NCI-H460 (cell line): ENCODE results near the gene EVPL. TPM values are rescaled to one million over a fixed set of nuclear protein-coding genes. Genes with fewer than 3 reads are reported as not detected.
"Not testable (repeated sequence)": the region's sequence is repeated elsewhere in the genome, so short reads cannot be mapped to it uniquely, and the experiment has no call there.

Experiments used
- DNase-seq: peaks from one replicate; pipeline ENCODE4 v3.0.0-alpha.2; 2016; ENCODE audit warnings: low read depth; ENCODE audit errors: extremely low read depth
- total RNA-seq: library from RNA; depleted of rRNA; stranded (reverse); fragments of >200 nt; shearing (Covaris generic); gene quantifications from 2 replicates; pipeline ENCODE4 v1.2.3, GENCODE V29; 2014

EVPL gene
- total RNA-seq, 1 experiment from 2014 or later: 8.0 TPM

DNA sequence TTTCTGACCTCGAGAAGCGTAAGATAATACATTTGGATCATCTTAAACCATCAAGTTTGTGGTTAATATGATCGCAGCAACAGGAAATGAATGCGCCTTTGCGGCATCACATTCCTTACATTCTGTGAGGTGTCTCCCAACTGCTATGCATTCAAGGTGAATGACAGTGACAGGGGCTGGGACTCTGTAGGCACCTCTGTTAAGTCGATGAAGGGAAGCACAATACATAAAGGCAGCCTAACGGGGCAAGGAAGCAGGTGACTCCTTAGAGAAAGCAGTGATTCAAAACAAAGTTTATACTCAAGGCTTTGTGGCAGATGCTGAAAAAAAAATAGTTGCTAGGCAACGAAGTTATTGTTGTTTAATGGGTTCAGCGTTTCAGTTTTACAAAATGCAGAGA, 21.6 kb upstream of the EVPL start:
- no peak for DNase-seq

DNA sequence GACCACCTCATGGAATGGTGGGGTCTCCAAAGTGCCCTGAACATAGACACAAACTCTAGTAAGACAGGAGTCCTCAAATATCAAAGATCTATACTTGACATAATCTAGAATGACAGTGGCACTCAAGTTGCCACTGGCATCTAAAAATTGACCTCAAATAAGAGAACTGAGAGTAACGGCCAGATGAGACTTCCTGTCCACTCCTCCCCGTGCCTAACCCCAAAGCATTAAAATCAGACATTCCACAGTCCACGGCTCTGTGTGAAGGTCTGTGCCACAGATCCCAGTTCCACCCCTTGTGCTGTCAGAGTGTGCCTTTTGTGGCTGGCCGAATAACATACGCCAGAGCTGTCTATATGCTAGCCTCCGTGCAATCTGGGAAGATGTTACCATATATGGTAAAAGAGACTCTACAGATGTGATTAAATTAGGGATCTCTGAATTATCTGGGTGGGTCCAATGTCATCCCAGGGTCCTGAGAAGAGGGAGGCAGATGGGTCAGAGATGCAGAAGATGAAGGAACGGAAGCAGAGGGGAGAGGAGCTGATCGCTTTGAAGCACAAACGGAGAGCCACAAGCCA, 21.0 kb upstream of the EVPL start:
- DNase-seq: no peak

DNA sequence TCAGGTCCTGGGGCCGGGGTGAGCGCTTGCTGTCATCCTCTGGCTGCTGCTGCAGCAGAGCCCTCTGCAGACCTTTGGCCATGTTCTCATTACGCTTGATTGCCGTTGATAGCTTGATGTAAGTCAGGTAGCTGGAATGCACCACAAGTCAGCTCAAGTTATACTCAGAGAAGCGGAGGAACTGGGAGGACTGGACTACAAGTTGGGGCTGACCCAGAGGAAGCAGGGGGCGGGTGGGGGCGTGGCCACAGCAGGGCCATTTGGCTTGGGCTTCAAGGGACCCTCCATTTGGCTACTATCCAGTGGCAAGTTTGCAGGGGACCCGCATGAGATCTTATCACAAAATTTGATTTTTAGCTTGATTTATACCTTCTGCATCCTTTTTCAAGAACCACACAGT, 19.0 kb upstream of the EVPL start:
- DNase-seq: no peak

DNA sequence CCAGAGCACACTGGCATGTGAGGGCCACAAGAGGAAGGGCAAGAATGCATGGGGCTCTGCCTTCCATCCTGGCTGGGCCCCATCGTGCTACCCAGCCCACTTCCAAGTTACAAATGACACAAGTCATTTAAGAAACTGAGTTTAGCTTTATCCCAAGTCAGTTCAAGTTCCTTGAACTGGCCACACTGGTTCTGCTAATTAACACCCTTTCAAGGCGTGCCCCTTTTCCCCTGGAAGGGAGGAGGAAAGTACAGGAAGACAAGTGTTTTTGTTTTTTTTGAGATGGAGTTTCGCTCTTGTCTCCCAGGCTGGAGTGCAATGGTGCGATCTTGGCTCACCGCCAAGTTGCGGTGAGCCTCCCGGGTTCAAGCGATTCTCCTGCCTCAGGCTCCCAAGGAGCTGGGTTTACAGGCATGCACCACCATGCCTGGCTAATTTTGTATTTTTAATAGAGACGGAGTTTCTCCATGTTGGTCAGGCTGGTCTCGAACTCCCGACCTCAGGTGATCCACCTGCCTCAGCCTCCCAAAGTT, 17.4 kb upstream of the EVPL start:
- not testable (repeated sequence) for DNase-seq

DNA sequence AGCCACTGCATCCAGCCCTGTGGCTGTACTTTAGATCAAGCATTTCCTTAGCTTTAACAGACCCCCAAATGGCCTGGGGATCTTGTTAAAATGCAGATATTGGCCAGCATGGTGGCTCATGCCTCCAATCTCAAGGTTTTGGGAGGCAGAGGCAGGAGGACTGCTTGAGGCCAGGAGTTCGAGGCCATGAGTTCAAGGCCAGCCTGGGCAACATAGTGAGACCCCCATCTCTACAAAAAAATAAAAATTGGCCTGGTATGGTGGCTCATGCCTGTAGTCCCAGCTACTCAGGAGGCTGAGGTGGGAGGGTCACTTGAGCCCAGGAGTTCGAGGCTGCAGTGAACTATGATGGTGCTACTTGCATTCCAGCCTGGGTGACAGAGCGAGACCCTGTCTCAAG, 15.8 kb upstream of the EVPL start:
- not testable (repeated sequence) for DNase-seq

DNA sequence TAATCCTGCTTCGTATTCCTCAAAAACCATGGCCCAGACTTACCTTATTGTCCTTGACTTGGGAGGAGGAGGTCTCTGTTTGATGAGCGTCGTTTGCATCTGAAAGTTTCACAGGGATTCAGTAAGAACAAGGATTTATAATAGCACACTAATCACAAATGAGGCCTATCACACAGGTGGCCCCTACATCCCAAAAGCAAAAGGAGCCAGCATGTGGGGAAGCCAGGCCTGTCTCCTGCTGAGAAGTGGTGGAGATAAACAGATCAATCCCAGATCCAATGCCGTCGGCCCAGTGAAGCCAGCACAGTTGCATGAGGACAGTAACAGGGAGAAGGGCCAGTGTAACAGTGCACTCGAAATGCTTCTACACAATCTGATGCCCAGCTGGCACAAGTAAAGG, 13.3 kb upstream of the EVPL start:
- no peak for DNase-seq

DNA sequence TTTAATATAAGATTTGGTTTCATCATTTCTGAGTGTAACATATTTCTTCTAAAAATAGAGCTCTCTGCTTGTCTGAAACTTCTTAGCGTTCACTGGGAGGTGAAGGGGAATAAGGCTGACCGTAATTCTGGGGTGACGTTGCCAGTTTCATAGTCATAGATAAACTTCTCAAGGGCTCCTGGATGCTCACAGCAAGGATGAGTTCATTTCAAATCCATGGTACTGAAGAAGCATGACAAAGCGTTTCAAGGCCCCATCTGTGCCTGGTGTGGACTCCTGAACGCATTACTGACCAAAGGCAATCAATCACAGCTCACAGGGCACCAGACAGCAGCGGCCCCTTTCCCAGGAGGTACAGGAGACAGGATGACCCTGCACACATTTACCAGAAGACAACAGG, 12.0 kb upstream of the EVPL start:
- DNase-seq: no peak

DNA sequence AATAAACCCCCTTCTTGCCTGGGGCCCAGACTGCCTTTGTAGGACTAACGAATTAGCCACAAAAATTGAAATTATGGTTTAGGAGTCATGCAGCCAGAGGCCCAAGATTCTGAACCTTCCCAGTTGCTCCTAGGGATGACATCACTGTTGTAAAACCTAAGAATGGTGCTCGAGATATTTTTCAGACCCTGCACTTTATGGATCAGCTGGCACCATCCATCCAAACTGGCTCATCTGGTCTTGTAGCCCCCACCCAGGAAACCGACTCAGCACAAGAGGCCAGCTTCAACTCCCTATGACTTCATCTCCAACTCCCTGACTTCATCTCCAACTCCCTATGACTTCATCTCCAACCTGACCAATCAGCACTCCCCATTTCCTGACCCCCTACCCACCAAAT, 10.9 kb upstream of the EVPL start:
- DNase-seq: no peak

DNA sequence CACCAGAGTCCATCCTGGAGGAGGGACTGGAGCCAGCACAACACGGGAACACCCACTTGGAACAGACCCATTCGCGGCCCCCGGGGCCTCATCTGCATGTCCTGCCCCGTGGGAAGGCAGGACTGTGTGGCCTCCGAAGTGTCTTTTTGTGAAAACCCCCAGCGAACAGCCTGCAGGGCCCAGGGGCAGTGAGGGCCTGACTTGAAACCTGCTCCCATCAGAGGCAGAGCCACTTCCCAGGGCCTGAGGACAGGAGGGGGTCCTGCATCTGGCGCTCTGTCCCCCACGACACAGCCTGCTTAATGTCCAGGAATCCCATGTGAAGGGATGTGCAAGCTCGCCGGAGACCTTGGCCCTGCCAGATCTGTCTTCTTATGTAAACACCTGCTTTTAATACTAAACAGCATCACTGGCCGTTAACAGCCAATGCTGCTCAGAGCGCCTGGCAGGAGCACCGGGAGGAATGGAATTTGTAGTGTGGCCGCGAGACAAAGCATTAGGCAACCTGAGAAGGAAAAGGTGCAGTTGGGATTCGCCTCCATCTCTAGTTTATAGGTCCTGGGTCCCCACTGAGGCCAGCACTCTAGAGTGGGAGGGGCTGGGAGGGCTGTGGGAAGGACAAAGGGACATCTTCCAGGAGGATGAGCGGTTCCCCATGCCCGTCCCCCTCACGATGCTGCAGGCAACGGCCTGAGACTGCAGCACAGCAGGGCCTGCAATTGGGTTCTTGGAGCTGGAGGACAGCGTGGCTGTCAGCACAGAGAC, 9.6 kb upstream of the EVPL start:
- no peak for DNase-seq

DNA sequence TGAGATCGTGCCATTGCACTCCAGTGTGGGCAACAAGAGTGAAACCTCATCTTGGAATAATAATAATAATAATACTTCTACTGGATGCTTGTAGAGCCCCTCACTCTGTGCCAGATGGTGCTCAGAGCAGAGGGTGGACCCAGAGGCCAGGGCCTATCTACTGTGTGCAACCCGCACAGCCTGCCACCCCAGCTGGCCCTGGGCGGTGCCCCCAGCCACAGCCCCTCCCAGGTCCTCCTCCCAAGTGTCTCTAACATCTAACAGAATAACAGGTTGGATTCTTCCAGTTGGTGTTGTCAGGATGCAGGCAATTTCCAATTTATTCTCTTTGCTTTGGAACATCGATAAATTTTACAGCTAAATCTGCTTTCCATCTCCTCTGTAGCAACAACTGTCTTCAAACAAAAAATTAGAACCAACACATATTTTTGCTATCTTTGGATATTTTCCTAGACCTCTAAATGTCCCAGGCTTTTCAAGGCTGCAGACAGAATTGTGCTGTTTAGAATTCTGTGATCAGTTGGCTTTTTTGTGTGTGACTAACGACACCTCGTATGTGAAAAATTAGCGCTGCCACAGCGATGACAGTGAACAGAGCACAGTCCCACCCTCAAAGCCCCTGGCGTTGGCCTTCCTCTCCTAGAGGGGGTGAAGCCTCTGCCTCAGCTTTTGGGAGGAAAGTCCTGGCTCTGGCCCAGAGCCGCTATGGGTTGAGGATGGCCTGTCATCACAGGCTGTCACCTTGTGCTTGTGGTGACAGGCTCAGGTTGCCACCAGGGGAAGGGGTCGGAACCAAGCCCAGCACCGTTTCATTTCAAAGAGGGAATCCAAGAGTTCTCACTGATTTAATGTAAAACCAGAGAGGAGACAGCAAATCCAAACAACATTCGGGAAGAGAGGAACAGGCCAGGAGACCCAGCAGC, 7.6 kb upstream of the EVPL start:
- DNase-seq: no peak

DNA sequence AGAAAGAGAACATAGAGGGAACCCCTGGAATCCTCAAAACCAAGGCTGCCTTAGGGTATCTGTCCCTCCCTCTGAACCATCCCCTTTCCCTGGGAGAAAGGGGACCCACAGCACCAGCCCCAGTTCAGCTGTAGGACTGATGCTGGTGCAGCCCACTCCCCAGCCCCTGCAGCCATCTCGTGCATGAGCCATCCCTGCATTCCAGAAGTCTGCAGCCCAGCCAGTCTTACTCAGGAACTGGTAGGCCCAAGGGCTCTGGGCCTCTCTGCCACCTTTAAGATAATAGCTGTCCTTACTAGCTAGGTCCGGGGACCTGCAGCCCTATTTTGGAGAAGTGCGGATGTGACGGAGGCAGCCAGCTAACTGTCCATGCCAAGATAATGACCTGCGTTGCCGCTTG, 6.0 kb upstream of the EVPL start:
- DNase-seq: no peak

DNA sequence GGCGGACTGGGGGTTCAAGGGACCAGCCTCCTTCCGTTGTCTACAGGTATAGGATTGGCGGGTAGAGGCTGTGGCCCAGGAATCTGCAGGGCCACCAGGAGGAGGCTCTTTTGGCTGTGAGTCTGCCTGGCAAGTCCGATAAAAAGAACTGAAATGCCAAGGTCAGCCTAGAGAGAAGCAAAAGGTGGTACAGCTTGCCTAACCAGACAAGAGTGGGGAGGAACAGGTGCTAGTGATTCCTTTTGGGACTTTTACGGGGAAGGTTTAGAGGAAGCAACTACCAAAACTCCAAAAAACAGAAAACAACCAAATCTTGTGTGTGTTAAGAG, 5.6 kb upstream of the EVPL start:
- no peak for DNase-seq

DNA sequence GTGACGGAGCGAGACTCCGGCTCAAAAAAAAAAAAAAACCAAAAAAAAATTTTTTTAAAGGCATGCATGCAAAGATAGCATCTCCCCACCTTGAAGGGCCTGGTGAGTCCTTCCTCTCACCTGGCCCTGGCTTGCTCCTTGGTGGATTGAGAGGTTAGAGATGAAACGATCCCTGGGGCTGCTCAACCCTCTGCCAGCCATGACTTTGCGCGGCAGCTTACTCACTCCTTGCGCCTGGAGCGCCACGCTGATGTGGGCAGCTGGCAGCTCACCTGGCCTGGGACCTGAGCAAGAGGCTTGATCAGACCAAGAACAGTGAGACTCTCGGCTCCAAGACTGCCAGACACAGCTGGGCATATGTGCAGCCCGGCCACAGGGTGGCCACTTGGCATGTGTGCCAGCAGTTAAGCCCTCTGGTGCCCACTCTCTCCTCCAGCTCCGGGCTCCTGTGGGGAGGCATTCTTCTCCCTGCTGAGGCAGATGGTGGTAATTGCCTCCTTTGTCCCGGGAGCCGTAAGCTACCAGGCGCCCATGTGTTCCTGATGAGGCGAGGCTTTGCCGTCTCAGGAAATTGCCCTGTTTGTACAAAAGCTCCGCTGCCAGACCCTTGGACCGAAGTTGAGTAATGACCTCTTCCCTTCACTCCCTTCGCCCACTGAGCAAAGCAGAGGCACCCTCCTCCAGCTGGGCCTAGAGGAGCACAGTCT, 5.1 kb upstream of the EVPL start:
- no peak for DNase-seq

DNA sequence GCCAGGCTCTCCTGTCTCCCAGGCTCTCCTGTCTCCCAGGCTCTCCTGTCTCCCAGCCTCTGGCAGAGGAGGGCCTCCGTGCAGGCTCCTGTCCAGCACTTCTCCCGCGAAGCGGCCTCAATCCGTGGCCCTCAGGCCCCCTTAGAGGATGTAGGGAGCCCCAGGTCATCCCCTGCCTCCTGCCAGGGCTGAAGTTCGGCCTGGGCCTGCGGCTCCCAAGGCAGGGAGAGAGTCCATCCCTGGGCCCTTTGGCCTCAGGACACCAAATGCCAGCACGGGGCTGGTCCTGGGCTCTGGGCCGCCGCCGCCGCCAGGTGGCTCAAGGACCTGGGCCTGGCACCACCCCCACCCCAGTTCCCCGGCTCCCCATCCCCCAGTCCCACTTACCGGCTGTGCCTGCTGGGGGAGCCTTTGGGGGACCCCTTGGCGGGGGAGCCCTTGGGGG, 370 bp downstream of the EVPL start:
- no peak for DNase-seq

DNA sequence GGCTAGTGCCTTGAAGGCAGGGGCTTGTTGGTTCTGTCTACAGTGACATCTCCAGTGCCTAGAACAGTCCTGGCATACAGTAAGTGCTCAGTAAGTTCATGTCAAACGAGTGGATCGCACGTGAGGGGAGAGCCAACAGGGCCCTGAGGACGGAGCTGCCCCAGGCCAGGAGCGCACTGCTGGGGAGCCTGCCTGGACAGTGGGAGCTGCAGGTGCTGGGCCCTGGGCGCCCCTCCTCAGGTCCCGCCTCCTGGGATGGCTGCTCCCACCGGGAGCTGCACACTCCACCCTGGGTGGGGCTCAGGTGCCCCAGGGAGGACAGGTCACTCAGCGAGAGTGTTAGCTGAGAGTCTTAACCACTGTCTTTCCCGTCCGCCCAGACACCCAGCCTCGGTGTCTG, 1.8 kb downstream of the EVPL start:
- DNase-seq: no peak

DNA sequence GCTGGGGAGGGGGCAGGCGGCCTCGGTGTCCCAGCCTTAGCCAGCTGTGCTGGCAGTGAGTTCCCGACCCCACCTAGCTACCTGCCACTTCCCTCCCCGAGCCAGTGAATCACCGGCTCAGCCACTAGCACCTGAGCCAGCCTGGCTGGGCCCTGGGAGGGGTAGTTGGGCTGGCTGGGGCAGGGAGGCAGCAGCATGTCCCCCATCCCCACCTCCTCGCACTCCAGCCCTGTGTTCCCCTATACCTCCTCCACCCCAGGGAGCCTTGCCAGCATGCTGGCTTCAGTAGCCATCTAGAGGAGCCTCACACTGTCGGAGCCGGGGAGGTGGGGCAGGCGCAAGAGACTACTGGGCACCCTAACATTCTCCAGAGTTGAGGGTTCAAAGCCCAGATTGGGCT, 2.8 kb downstream of the EVPL start:
- no peak for DNase-seq

DNA sequence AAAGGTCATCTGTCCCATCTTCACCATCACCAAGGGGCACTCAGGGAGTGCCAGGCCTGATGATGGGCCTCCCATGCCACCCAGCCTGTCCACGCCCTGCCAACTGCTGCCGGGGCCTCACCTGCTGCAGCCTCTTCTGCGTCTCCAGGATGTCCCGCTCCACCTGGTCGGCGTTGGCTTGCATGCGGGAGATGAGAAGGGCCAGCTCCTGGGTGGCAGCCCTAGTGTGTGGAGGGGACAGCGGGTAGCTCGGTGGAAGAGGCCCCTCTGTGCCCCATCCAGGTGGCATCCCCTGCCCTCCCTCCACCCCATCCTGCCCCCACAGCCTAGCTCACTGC, 3.2 kb downstream of the EVPL start:
- no peak for DNase-seq

DNA sequence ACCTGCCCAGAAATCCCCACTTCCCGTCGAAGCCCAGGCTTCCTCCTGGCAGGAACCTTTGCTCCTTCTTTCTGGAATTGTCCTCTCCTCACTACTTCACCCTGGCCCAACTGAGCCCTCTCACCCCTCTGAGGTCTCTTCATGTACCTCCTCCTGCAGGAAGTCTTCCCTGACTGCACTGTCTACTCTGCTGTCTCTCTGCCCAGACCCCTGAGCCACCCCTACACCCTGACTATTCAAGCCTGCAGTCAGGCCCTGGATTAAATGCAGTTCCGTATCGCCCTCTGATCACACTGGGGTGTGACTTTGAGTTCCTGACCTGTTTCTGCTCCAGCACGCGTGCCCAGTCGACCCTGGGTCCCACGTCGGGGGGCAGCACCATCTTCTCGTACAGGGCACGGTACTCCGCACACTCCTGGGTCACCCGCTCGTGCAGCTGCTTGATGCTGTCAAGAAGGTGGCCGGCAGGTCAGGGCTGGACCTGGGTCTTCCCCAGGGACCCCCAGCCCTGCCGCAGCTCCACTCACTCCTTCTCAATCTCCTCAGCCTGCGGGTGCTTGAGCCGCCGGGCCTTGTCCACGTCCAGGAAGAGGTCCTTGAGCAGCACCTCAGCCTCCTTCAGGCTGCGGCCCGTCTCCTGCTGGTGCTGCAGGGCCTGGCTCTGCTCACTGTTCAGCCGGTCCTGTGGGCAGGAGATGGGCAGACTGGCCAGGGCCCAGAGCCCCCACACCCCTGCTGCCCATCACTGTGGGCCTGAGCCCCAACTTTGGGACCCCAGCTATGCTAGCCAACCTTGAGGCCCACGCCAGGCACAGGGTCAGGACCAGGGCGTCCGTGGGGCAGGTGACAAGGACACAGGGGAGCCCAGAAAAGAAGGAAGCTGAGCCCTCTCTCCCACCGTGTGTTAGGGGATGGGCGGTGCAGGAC, 3.9 kb downstream of the EVPL start:
- no peak for DNase-seq

DNA sequence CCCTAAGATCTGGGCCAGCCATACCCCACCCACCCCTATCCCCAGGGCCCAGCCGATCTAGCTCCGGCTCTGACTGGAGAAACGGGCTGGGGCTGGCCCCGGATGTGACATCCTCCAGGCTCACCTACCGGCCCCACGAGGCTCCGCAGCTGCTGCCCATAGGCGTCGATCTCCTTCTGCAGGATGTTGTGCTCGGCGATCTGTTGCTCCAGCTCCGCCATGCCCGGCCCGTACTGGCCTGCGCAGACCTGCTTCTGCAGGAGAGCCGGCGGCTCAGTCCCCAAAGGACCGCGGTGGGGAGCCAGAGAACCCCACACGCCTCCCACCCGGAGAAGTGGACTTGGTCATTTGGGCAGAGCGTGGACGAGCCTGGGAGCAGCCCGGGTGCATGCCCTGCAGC, 4.8 kb downstream of the EVPL start:
- no peak for DNase-seq
